CD14-positive monocyte (primary cell): Measurements from ENCODE around the gene CLN6. TPM values are rescaled to one million over a fixed set of nuclear protein-coding genes. Genes with fewer than 3 reads are reported as not detected.
A peak's percentile ranks its signal among the peaks of the same experiment; 100 is the strongest.

Source experiments
- DNase-seq, 3 donors: peaks; one replicate each; pipeline ENCODE4 v3.0.0-alpha.2; 2011 to 2022
- H2AFZ ChIP-seq: 2 replicates; pipeline ENCODE4 v1.6.0; 2012; ENCODE audit warnings: mild to moderate bottlenecking, low read depth, low read length, inconsistent platforms; ENCODE audit not compliant: insufficient read depth, poor library complexity, severe bottlenecking
- H3K27ac ChIP-seq, 2 donors: 1 replicate in 1 of 2; 2 replicates in 1 of 2; pipeline ENCODE4 v1.5.1; 2012 to 2013; ENCODE audit warnings: low read length in 2 of 2, control low read depth in 1 of 2, inconsistent platforms in 1 of 2, low read depth in 1 of 2, mild to moderate bottlenecking in 1 of 2
- H3K27me3 ChIP-seq, 2 donors: one replicate each; pipeline versions ENCODE4 v1.6.0 to v1.6.1; 2011 to 2013; ENCODE audit warnings: low read length in 2 of 2; ENCODE audit not compliant: control insufficient read depth in 2 of 2, insufficient read depth in 2 of 2
- H3K36me3 ChIP-seq, 2 donors: replicated peaks in 1 of 2; 1 replicate in 1 of 2; 2 replicates in 1 of 2; pipeline versions ENCODE4 v1.5.1 to v1.6.1; 2012 to 2013; ENCODE audit warnings: low read length in 2 of 2, control low read depth in 1 of 2, inconsistent platforms in 1 of 2, mild to moderate bottlenecking in 1 of 2; ENCODE audit not compliant: insufficient read depth in 2 of 2, control insufficient read depth in 1 of 2
- H3K4me1 ChIP-seq, 2 donors: 1 replicate in 1 of 2; 2 replicates in 1 of 2; pipeline versions ENCODE4 v1.5.1 to v1.6.1; 2012 to 2013; ENCODE audit warnings: low read length in 2 of 2, control low read depth in 1 of 2, inconsistent platforms in 1 of 2, mild to moderate bottlenecking in 1 of 2, moderate library complexity in 1 of 2; ENCODE audit not compliant: insufficient read depth in 2 of 2, control insufficient read depth in 1 of 2
- H3K4me2 ChIP-seq: replicated peaks from 2 replicates; pipeline ENCODE3; 2012; ENCODE audit warnings: low read length, moderate library complexity, mild to moderate bottlenecking; ENCODE audit not compliant: poor library complexity, severe bottlenecking; ENCODE audit errors: extremely low read depth
- H3K4me3 ChIP-seq, 3 experiments: fragments of 200-600 bp in 1 of 3; sonication (generic) in 1 of 3; replicated peaks in 1 of 3; 1 replicate in 2 of 3; 2 replicates in 1 of 3; pipeline ENCODE4 v1.5.1; 2011 to 2013; ENCODE audit warnings: low read length in 3 of 3, mild to moderate bottlenecking in 3 of 3, control low read depth in 2 of 3, low read depth in 2 of 3, inconsistent platforms in 1 of 3, moderate library complexity in 1 of 3
- H3K79me2 ChIP-seq: 2 replicates; pipeline ENCODE4 v1.6.0; 2012; ENCODE audit warnings: mild to moderate bottlenecking, control low read depth, inconsistent platforms, low read length, moderate library complexity; ENCODE audit not compliant: insufficient read depth
- H3K9ac ChIP-seq: 2 replicates; pipeline ENCODE4 v1.6.0; 2017; ENCODE audit warnings: low read length, mild to moderate bottlenecking; ENCODE audit not compliant: insufficient read depth, poor library complexity, severe bottlenecking
- H3K9me3 ChIP-seq, 2 donors: replicated peaks in 1 of 2; 1 replicate in 1 of 2; 2 replicates in 1 of 2; pipeline versions ENCODE4 v1.5.1 to v1.6.1; 2012 to 2013; ENCODE audit warnings: low read length in 2 of 2, control low read depth in 1 of 2; ENCODE audit not compliant: control insufficient read depth in 1 of 2, insufficient read depth in 1 of 2
- H4K20me1 ChIP-seq: 2 replicates; pipeline ENCODE4 v1.6.0; 2012; ENCODE audit warnings: mild to moderate bottlenecking, low read length, control low read depth, moderate library complexity; ENCODE audit not compliant: insufficient read depth
- H3K27ac Mint-ChIP-seq, 7 donors: one replicate each; pipeline ENCODE4 v1.8.0; 2020; ENCODE audit warnings: mild to moderate bottlenecking in 7 of 7, mixed read lengths in 7 of 7, moderate library complexity in 6 of 7, inconsistent platforms in 2 of 7
- H3K27me3 Mint-ChIP-seq, 3 donors: one replicate each; pipeline ENCODE4 v1.8.0; 2021 to 2022; ENCODE audit warnings: low read depth in 3 of 3, mild to moderate bottlenecking in 3 of 3, mixed read lengths in 3 of 3, moderate library complexity in 3 of 3, inconsistent platforms in 1 of 3
- H3K36me3 Mint-ChIP-seq, 2 donors: one replicate each; pipeline ENCODE4 v1.8.0; 2020; ENCODE audit warnings: mixed read lengths in 2 of 2, inconsistent platforms in 1 of 2, mild to moderate bottlenecking in 1 of 2
- H3K4me1 Mint-ChIP-seq: one replicate; pipeline ENCODE4 v1.8.0; 2020; ENCODE audit warnings: mild to moderate bottlenecking, mixed read lengths
- H3K4me3 Mint-ChIP-seq, 2 donors: one replicate each; pipeline ENCODE4 v1.8.0; 2020; ENCODE audit warnings: mild to moderate bottlenecking in 2 of 2, mixed read lengths in 2 of 2, moderate library complexity in 1 of 2
- H3K9me3 Mint-ChIP-seq, 7 donors: one replicate each; pipeline ENCODE4 v1.8.0; 2020 to 2022; ENCODE audit warnings: mixed read lengths in 7 of 7, mild to moderate bottlenecking in 6 of 7, moderate library complexity in 6 of 7, inconsistent platforms in 2 of 7
- CTCF ChIP-seq: fragments of 200-600 bp; IDR thresholded peaks from one replicate; pipeline ENCODE4 v1.8.0; 2022; ENCODE audit warnings: antibody characterized with exemption, mild to moderate bottlenecking
- WGBS: methylation state at CpG from one replicate; pipeline ENCODE4 v1.1.5; 2013; ENCODE audit warnings: missing lambda C conversion rate; ENCODE audit not compliant: insufficient coverage; 5-methylcytosine and 5-hydroxymethylcytosine counted together
- intact Hi-C, 2 donors: fragments of 100-400 bp; cut with micrococcal nuclease; formaldehyde crosslinking; loops; one replicate each; pipeline versions ENCODE4 v1.15.0 to v1.15.1; 2023
- polyA plus RNA-seq, 3 donors: library from polyadenylated mRNA; depleted of rRNA in 1 of 3; unstranded in 2 of 3; stranded (reverse) in 1 of 3; fragments of 300-500 nt in 2 of 3; fragments of >200 nt in 1 of 3; fragmentation: Illumina TruSeq in 2 of 3; gene quantifications; 1 replicate in 2 of 3; 2 replicates in 1 of 3; pipeline ENCODE4 v1.2.3, GENCODE V29; 2012 to 2021

The CLN6 gene
- polyA plus RNA-seq, 3 donors: 3.4 to 37.6 (median 4.2) TPM

DNA sequence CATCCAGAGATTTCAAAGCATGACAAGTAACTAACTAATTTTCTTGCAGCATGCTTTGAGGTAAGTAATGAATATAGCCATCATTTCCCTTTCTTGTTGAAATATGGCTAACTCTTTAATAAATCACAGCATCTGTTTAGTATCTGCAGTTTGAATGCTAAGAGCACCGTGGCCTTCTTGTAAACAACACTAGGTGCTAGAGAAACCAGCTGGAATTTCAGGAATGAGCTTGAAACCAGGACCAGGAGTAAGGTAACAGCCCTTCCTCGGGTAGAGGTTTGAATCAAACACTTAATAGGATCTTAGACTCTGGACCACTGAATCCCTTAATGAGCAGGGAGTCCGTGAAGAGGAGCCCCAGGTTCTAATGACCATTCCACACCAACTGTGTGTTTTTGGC, 38.0 kb downstream of the CLN6 start:
- H3K4me1 ChIP-seq: no peaks in the 10 kb centered on the region
- H3K27ac ChIP-seq: no peak overlapping the region
- H3K79me2 ChIP-seq: no peaks in the 10 kb centered on the region
- no peak for TF ChIP-seq CTCF
- H2AFZ ChIP-seq: no peak overlapping the region
- no peaks in the 10 kb centered on the region for H3K27me3 ChIP-seq
- H3K4me1 Mint-ChIP-seq: no peaks in the 10 kb centered on the region
- intact Hi-C loops: no loop called here
- H3K4me2 ChIP-seq: no peak overlapping the region
- H3K36me3 Mint-ChIP-seq: peaks cover 78 to 96% of the 10 kb centered on the region in 2 donors
- H3K9me3 ChIP-seq: no peaks in the 10 kb centered on the region
- 95% methylated on average over 2 of the region's 3 CpGs for WGBS
- peaks cover 77 to 99% of the 10 kb centered on the region in 2 donors for H3K36me3 ChIP-seq
- peaks cover 75% of the 10 kb centered on the region for H4K20me1 ChIP-seq
- H3K9me3 Mint-ChIP-seq: no peaks in the 10 kb centered on the region
- H3K9ac ChIP-seq: no peak overlapping the region
- no peak overlapping the region for H3K4me3 ChIP-seq
- DNase-seq: no peak
- no peaks in the 10 kb centered on the region for H3K27me3 Mint-ChIP-seq
- H3K4me3 Mint-ChIP-seq: no peak overlapping the region
- peak overlapping the region in 1 of 7 donors; percentile 10 for H3K27ac Mint-ChIP-seq

DNA sequence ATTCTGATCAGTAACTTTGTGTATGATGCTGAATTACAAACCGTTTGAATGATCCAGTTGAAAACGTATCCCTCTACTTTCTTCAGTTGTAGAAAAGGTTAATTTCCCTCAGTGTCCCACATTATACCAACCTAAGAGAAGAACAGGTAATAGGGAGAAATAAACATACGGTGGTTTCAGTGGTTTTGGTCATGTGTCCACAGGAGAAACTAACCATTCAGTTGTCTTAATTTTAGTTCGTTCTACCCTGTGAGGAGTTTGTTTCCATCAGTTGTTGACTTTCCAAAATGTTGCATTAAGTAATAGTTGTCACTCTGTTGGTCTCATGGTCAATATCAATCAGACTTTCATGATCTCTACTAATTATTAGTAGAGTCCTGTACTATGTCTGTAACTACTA, 39.5 kb downstream of the CLN6 start:
- no peak for TF ChIP-seq CTCF
- Mint-ChIP-seq H3K9me3 (no peaks in the 10 kb centered on the region), H3K27me3 (no peaks in the 10 kb centered on the region), H3K36me3 (peaks cover 78 to 94% of the 10 kb centered on the region in 2 donors), H3K4me1 (peaks cover 3% of the 10 kb centered on the region), H3K4me3 (no peak overlapping the region), H3K27ac (no peak overlapping the region)
- Histone ChIP-seq H4K20me1 (peaks cover 73% of the 10 kb centered on the region), H3K27me3 (no peaks in the 10 kb centered on the region), H2AFZ (no peak overlapping the region), H3K4me2 (no peak overlapping the region), H3K27ac (no peak overlapping the region), H3K4me3 (no peak overlapping the region), H3K9ac (no peak overlapping the region), H3K4me1 (peaks cover 0 to 2% of the 10 kb centered on the region in 2 donors), H3K9me3 (no peaks in the 10 kb centered on the region), H3K79me2 (no peaks in the 10 kb centered on the region), H3K36me3 (peaks cover 82 to 97% of the 10 kb centered on the region in 2 donors)
- WGBS: 90% methylated on average over 2 of the region's 4 CpGs
- DNase-seq: no peak
- intact Hi-C loops: no loop called here
